A673 (cell line): ENCODE data around the gene DNM1. TPM values are rescaled to one million over a fixed set of nuclear protein-coding genes. Genes with fewer than 3 reads are reported as not detected.

Experiments
- BruUV-seq: library from RNA; stranded (reverse); fragments of 400-500 nt; replicated peaks from 2 replicates; lab custom pipeline; 2021; lab: Mats Ljungman, UMichigan
- CTCF ChIA-PET: fragments of 300-600 bp; sonication (Branson Sonifier 250); formaldehyde crosslinking; loops from one replicate; lab custom pipeline; 2022; ENCODE audit warnings: antibody characterized with exemption; lab: Charles Lee
- POLR2A ChIA-PET: fragments of 300-600 bp; sonication (Branson Sonifier 250); formaldehyde crosslinking; loops from one replicate; lab custom pipeline; 2022; ENCODE audit warnings: antibody characterized with exemption; ENCODE audit not compliant: low non-redundant PET; lab: Charles Lee
- DNase-seq: peaks from one replicate; pipeline ENCODE4 v3.0.0-alpha.2; 2015; ENCODE audit warnings: low spot score
- H3K27ac ChIP-seq: fragments of 200-600 bp; sonication (generic); 2 replicates; pipeline ENCODE4 v1.5.1; 2016; ENCODE audit warnings: mixed run types, low read depth, mild to moderate bottlenecking, mixed read lengths, antibody characterized with exemption, low read length; ENCODE audit not compliant: poor library complexity, severe bottlenecking
- H3K27me3 ChIP-seq: fragments of 200-600 bp; sonication (generic); replicated peaks from 2 replicates; pipeline ENCODE4 v1.6.1; 2017; ENCODE audit warnings: mixed run types, low read depth, mild to moderate bottlenecking, mixed read lengths, antibody characterized with exemption, low read length; ENCODE audit not compliant: insufficient read depth, poor library complexity
- H3K36me3 ChIP-seq: fragments of 200-600 bp; sonication (generic); 2 replicates; pipeline ENCODE4 v1.6.1; 2016; ENCODE audit warnings: mixed run types, mild to moderate bottlenecking, mixed read lengths, antibody characterized with exemption, low read length; ENCODE audit not compliant: insufficient read depth, poor library complexity, severe bottlenecking
- H3K4me1 ChIP-seq: fragments of 200-600 bp; sonication (generic); 2 replicates; pipeline ENCODE4 v1.6.1; 2017; ENCODE audit warnings: mixed run types, mild to moderate bottlenecking, mixed read lengths, antibody characterized with exemption, low read length; ENCODE audit not compliant: insufficient read depth, poor library complexity, severe bottlenecking
- H3K4me3 ChIP-seq: fragments of 200-600 bp; sonication (generic); 2 replicates; pipeline ENCODE4 v1.5.1; 2016; ENCODE audit warnings: low read depth, mixed run types, mild to moderate bottlenecking, mixed read lengths, low read length; ENCODE audit not compliant: poor library complexity, severe bottlenecking
- H3K9me3 ChIP-seq: fragments of 200-600 bp; sonication (generic); 2 replicates; pipeline ENCODE4 v1.6.1; 2016; ENCODE audit warnings: mixed run types, low read depth, mild to moderate bottlenecking, mixed read lengths, antibody characterized with exemption, low read length; ENCODE audit not compliant: poor library complexity, severe bottlenecking
- CTCF ChIP-seq: fragments of 300-800, 200-600 bp; sonication (generic); conservative IDR thresholded peaks from 2 replicates; pipeline ENCODE4 v1.5.1; 2017; ENCODE audit warnings: low read depth, mild to moderate bottlenecking, antibody characterized with exemption, low read length, moderate library complexity, mixed read lengths
- EZH2 ChIP-seq: fragments of 200-600 bp; sonication (generic); IDR thresholded peaks from 2 replicates; pipeline ENCODE4 v1.6.1; 2017; ENCODE audit warnings: borderline replicate concordance, low read depth, mild to moderate bottlenecking, mixed read lengths, antibody characterized with exemption, low read length; ENCODE audit not compliant: poor library complexity, severe bottlenecking
- intact Hi-C: fragments of 100-400 bp; cut with micrococcal nuclease; formaldehyde crosslinking; loops from one replicate; pipeline ENCODE4 v1.10.0; 2022; ENCODE audit not compliant: unreplicated experiment
- total RNA-seq: library from RNA; stranded (reverse); gene quantifications from 2 replicates; pipeline ENCODE4 v1.2.3, GENCODE V29; 2021

DNM1 gene
- total RNA-seq, 1 experiment from 2014 or later = 7.6 TPM

- intact Hi-C loops = no loop called here
- no peaks in the 10 kb centered on the region for H3K27me3 ChIP-seq
- H3K36me3 ChIP-seq = peaks cover 22% of the 10 kb centered on the region
- DNase-seq = no peak
- H3K4me3 ChIP-seq = no peak overlapping the region
- no peaks in the 10 kb centered on the region for H3K9me3 ChIP-seq
- POLR2A ChIA-PET = no interaction called here
- no peaks in the 10 kb centered on the region for H3K4me1 ChIP-seq
- no peak overlapping the region for H3K27ac ChIP-seq
- no TSS peak for BruUV-seq
- CTCF ChIA-PET = no interaction called here
- TF ChIP-seq EZH2 (no peak), CTCF (no peak)
Measured at GRCh38 chr9:128260340-128260739, 57.2 kb downstream of the DNM1 start.

DNA sequence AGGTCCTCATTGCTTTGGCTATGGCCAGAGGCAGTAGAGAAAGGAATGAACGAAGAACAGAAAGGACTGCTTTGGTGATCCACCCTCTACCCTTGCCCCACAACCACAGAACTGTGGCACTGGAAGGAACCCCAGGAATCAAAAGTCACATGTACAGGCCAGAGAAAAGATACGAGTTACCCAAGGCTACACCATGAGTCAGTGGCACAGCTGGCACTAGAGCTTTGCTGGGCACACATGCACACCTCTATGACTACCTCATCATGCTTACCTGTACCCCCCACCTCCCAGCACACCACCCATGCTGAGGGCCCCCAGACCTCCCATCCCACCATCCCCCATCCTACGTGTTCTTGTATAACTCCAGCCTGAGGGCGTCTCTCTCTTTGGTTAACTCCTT is 59.5 kb downstream of the DNM1 start:
- H3K27ac ChIP-seq = no peak overlapping the region
- H3K36me3 ChIP-seq = peaks cover 28% of the 10 kb centered on the region
- ChIA-PET POLR2A (no interaction called here), CTCF (interaction anchor here (0.7 kb wide), 1 partner anchor 196 kb away, joined by 3 read pairs; no protein-coding TSS in a partner anchor)
- no TSS peak for BruUV-seq
- no peaks in the 10 kb centered on the region for H3K4me1 ChIP-seq
- intact Hi-C loops = no loop called here
- H3K4me3 ChIP-seq = no peak overlapping the region
- no peak for TF ChIP-seq CTCF
- no peak for TF ChIP-seq EZH2
- no peak for DNase-seq
- no peaks in the 10 kb centered on the region for H3K27me3 ChIP-seq
- H3K9me3 ChIP-seq = no peaks in the 10 kb centered on the region

DNA sequence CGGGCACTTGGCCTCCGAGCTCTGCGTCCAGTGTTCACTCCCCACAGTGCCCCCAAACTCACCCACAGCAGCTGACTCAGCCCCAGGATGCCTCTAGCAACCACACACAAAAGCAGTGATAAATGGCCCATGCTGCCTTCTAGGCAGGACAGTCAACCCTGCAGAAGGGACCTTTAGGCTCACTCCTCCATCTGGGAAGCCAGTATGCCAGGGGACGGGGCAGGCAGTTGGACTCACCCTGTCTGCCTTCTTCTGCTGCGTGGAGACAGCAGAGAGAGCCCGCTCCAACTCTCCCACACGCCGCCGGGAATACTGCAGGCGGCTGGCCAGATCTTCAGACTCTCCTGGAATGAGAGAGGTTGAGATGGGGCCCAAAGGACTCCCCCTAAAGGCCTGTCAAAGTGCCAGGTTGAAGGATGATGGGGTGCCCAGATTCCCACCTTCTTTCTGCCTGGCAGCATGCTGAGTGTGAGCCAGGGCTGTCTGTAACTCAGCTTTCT is 62.2 kb downstream of the DNM1 start:
- Histone ChIP-seq H3K27me3 (no peaks in the 10 kb centered on the region), H3K27ac (no peak overlapping the region), H3K9me3 (no peaks in the 10 kb centered on the region), H3K4me3 (no peak overlapping the region), H3K36me3 (peaks cover 22% of the 10 kb centered on the region), H3K4me1 (no peaks in the 10 kb centered on the region)
- no TSS peak for BruUV-seq
- CTCF ChIA-PET = no interaction called here
- no peak for DNase-seq
- intact Hi-C loops = no loop called here
- POLR2A ChIA-PET = no interaction called here
- TF ChIP-seq CTCF = no peak
- TF ChIP-seq EZH2 = no peak
